HG03520 (cell line): ENCODE data around the gene GPR35.
"Not testable (repeated sequence)": the region's sequence is repeated elsewhere in the genome, so short reads cannot be mapped to it uniquely, and the experiment has no call there.

ENCODE experiments used
- ATAC-seq: cut with Tn5 transposase; IDR thresholded peaks from one replicate; pipeline ENCODE4 v1.9.1; 2021; ENCODE audit warnings: mild to moderate bottlenecking, moderate library complexity; ENCODE audit not compliant: unreplicated experiment

The GPR35 gene

GRCh38 chr2:240602266-240603050 is 22.8 kb upstream of the GPR35 start:
- ATAC-seq, result no peak

- no peak for ATAC-seq
Measured at GRCh38 chr2:240603081-240603835, 22.0 kb upstream of the GPR35 start.

GRCh38 chr2:240603846-240604245 is 21.4 kb upstream of the GPR35 start:
- ATAC-seq, result no peak

DNA sequence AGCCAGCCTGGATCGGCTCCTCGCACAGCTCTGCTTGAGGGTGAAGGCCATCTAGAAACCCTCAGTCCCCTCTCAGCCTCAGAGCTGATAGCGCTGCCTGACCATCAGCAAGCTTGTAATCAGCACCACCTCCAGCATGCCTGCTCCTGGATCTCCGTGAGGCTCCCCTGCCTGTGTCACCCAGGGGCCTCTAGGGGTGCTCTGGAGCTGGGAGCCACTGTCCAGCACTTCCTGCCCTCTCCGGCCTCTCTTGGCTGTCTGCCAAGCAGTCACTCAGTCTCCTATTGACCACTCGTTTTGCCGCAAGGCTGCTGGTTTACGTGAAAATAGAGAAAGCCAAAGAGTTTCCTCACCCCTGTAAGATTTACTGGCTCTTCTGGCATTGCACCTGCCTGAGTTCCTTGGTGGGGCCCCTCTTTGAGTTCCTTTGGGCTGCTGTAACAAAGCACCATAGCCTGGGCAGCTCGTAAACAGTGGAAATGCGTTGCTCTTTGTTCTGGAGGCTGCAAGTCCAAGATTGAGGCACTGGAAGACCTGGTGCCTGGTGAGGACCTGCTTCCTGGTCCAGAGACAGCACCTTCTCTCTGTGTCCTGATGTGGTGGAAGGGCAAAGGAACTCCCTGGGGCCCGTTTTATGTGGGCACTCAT is 20.9 kb upstream of the GPR35 start:
- no peak for ATAC-seq

GRCh38 chr2:240604939-240605716 is 20.2 kb upstream of the GPR35 start:
- ATAC-seq, result no peak

DNA sequence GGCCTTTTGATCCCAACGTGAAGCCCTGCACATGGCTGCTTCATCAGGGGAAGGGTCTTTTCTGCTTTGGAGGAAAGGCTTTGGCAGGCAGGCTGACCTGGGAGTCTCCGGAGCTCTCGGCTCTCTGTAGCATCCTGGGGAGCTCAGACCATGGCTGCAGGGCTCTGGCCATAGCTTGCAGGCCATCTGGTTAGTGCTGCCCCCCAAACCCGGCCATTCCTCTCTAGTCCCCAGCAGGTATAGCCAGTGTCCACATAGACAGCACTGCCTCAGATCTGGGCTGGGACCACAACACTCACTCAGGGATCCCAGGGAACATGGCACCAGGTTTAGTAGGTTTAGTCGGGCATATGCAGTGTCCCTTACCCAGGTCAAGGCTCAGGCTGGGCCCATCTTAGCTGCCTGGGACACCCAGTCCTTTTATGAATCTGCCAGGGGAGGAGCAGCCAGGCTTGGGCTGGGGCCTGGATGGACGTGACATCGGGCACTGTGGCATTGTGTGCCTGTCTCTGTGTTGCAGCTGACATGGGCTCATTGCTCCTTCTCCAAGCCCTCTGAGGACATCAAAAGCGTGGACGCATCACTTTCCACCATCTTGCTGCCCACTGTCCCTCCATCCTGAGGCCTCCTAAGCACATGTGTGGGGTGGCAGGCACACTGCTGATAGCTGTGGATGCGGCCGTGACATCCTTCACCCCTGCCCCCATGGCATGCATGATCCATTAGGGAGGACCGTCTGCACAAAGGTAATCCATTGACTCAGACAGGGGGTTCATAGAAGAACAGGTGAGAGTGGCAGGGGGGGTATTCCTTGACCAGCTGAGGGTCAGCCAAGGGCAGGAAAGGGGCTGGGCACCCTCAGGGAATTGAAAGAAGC is 19.2 kb upstream of the GPR35 start:
- ATAC-seq, result no peak

DNA sequence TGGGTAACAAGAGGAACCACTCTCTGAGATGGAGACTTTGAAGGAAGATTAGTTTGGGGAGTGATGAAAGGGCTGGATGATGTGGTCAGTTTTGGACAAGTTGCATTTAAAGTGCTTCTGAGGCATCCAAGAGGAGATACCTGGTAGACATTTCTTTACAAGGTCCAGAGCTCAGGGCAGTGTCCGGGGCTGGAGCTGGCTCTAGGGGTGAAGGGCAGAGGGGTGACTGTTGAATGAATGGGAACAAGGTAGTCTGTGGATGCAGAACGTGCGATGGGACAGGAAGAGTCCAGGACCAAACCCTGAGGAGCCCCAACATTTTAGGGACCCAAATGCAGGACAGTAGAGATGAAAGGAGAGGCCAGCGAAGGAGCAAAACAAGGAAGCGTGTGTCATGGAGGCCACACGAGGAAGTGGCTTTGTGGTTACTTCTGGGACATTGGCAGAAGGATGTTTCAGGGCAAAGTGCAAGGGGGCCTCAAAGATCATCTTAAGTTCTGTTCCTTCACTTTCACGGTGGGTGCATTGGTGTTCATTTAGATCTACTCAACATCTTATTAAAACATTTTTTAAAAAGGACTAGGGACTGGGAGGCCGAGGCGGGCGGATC is 13.6 kb upstream of the GPR35 start:
- no peak for ATAC-seq

DNA sequence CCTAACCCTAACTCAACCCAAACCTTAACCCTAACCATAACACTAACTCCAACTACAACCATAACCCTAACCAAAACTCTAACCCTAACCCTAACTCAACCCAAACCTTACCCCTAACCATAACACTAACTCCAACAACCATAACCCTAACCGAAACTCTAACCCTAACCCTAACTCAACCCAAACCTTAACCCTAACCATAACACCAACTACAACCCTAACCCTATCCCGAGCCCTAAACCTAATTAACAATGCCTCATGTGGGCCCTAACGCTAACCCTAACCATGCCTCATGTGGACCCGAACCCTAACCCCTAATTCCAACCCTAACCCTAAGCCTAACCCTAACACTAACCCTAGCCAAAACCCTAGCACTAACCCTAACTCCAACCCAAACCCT is 11.5 kb upstream of the GPR35 start:
- no peak for ATAC-seq

GRCh38 chr2:240614391-240614790 is 10.9 kb upstream of the GPR35 start:
- no peak for ATAC-seq

DNA sequence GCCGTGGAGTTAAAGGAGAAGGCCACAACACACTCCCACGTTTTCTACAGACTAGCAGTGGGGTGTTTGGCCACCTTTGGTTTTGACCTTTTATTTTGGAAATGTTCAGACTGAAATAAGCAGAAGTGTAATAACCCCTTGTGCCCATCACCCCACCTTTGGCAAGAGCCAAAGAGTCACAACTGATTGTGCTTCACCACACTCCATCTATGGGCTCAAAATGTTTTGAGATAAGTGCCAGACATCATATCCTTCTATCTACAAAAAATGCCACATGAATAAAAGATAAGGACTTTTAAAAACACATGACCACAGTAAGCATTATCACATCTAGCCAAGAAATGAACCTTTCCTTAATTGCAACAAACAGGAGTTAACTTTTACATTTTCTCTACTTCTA is 9.9 kb upstream of the GPR35 start:
- ATAC-seq, result no peak

DNA sequence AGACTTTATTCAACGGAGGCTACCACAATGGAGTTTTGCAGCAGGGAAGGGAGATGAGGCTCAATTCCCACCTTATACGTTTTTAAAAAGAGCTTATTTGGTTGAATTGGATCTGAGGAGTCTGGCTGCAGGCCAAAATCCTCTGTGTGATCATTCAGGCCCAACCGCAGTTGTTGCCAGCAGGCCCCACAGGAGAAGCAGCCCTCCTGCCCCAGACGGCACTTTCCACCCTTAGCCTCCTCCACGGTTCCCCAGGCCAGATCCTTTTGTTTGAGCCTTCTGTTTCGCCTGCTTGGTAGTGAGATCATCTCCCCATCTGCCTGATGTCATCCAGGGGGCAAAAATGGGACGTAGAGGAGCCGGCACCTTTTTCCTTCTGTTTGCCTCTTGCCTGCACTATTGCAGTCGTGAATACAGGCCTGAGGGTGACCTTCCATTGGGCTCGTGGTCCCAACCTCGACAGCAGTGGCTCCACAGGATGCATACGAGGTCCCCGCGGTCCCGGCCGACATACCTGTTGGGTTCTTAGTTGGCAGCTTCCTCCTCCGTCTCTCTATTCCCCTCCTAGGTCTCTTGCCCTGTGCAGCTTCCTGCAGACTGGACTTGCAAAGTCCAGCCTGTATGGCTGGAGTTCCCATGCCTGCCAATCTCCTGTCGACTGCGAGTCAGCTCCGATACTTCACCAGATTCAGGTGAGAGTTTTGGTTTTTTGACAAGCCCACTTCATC is 9.3 kb upstream of the GPR35 start:
- ATAC-seq, result no peak

- ATAC-seq, result not testable (repeated sequence)
Measured at GRCh38 chr2:240616860-240617666, 8.2 kb upstream of the GPR35 start.

DNA sequence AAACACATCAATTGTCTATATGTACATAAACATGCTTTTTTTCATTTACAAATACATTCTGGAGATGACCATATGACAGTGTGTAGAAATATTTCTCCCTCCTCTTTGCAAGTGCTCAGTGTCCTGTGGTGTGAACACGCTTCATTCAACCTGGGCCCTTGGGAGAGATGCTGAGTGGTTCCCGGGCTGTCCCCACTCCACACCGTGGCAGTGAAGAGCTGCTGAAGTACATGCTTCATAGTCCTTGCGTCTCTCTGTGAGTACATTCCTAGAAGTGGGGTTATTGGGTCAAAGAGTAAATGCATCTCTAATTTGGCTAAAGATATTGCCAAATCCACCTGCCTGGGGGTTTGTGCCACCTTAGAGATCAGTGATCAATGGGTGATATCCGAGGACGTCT is 6.5 kb upstream of the GPR35 start:
- no peak for ATAC-seq

DNA sequence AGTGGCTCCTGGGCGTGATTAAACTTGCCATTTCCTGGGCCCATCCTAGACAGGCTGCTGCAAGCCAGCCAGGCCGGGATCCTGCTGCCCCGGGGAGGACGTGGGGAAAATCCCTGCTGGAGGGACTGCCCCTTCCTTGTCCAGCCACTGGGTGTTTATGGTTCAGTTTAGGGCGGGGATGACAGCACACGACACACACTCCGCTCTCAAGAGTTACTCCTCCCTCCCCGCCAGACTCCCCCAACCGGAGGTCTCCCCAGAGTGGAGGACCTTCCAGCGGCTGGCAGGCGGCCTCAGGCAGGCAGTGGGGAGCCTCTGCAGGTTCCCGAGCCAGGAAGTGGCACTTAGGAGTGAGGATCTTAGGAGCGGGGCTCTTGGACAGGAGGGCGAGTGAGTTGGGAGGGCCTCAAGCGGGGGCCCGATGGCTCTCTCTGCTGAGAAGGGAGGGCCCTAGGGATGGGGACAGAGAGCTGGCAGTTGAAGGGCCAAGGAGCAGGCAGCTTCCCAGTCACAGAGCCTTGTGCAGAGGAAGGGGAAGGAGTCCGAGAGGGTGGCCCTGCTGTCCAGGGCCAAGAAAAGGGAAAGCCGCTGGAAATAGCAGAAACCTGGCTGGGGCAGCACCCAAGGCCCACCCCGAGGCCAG is 5.7 kb upstream of the GPR35 start:
- no peak for ATAC-seq

GRCh38 chr2:240620149-240620731 is 5.0 kb upstream of the GPR35 start:
- no peak for ATAC-seq

GRCh38 chr2:240620859-240621258 is 4.4 kb upstream of the GPR35 start:
- ATAC-seq, result no peak

DNA sequence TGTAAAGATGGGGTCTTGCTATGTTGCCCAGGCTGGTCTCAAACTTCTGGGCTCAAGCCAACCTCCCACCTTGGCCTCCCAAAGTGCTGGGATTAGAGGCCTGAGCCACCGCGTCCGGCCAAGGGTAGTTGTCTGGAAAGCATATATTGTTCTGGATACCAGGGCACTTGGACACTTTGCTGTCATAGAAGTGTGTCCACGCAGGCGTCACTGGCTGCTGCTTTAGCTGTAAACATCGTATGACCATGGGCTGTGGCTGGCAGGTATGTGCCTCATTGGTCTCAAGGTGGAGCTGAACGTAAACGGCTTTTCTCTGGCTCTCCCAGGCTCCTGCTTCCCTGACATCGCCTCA is 3.2 kb upstream of the GPR35 start:
- no peak for ATAC-seq
